ENCODE measurements around the gene PRDM4.
A peak's percentile ranks its signal among the peaks of the same experiment; 100 is the strongest.

The PRDM4 gene, protein sequence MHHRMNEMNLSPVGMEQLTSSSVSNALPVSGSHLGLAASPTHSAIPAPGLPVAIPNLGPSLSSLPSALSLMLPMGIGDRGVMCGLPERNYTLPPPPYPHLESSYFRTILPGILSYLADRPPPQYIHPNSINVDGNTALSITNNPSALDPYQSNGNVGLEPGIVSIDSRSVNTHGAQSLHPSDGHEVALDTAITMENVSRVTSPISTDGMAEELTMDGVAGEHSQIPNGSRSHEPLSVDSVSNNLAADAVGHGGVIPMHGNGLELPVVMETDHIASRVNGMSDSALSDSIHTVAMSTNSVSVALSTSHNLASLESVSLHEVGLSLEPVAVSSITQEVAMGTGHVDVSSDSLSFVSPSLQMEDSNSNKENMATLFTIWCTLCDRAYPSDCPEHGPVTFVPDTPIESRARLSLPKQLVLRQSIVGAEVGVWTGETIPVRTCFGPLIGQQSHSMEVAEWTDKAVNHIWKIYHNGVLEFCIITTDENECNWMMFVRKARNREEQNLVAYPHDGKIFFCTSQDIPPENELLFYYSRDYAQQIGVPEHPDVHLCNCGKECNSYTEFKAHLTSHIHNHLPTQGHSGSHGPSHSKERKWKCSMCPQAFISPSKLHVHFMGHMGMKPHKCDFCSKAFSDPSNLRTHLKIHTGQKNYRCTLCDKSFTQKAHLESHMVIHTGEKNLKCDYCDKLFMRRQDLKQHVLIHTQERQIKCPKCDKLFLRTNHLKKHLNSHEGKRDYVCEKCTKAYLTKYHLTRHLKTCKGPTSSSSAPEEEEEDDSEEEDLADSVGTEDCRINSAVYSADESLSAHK

DNA sequence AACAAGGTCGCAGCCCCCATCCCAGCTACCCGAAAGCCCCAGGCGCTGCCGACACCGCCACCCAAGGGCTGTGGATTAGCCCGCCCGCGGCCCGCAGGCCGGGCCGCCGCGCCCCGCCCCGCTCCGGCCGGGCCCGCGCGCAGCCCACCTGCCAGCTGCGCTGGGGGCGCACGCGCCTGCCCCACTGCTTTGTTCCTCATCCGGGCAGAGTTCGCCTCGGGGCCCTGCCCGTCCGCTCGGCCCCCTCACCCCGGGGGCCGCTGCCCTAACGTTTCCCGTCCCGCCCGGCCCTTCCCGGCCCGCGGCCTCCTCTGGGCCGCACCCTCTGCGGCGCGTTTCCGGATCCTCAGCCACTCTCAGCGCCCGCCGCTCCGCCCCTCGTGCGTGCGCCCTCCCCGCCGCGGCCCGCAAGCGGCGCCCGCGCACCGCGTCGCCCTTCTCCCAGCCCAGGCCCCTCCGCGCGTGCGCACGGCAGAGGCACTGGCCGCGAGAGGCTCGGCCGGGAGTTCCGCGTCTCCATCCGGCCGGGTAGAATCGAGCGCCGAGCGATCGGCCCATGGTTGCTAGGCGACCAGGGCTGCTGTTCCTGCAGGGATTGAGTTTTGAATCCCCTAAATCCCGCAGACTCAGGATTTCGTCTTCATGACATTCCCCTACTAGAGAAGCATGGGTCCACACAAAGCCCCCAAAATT lies at the start of gene PRDM4:
Gene PRDM4, minus strand, starts transcription at position 329 of the 693 bp plus-strand sequence. CDS start 622 bp downstream, outside the sequence.
- DNase-seq (ENCODE audit: low read depth in 2 of 2): peak; percentile 79 to 88

DNA sequence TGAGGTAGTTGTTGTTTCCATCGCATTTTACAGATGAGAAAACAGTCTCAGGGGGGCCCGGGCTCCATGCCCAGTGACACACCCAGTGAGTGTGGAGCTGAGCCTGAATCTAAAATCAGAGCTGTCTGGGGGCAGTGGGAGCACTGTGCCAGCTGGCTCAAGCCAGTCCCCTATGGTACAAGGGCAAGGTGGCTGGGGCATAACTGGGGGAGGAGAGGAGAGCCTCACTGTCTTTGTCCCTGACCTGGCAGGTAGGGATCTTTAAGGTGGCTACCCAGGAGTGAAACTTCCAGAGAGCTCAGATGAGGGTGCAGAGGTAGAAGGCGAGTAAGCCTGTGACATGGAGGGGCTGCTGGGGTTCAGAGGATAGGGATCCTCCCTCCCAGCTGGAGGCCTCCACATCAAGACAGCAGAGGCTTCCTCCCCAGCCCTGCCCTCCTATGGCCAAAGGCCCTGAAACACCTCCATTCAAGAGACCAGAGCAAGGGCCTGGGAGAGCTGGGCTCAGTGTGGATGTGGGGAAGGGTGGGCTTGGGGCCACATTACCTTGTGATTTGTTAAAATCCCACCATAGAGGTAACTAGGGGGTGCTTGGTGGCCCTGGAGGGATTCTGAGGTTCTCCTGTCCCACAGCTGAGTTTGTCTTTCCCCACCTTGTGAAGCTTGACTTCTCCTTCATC lies 46.7 kb upstream of the PRDM4 start:
- no peak for DNase-seq (ENCODE audit: low read depth in 2 of 2)

DNA sequence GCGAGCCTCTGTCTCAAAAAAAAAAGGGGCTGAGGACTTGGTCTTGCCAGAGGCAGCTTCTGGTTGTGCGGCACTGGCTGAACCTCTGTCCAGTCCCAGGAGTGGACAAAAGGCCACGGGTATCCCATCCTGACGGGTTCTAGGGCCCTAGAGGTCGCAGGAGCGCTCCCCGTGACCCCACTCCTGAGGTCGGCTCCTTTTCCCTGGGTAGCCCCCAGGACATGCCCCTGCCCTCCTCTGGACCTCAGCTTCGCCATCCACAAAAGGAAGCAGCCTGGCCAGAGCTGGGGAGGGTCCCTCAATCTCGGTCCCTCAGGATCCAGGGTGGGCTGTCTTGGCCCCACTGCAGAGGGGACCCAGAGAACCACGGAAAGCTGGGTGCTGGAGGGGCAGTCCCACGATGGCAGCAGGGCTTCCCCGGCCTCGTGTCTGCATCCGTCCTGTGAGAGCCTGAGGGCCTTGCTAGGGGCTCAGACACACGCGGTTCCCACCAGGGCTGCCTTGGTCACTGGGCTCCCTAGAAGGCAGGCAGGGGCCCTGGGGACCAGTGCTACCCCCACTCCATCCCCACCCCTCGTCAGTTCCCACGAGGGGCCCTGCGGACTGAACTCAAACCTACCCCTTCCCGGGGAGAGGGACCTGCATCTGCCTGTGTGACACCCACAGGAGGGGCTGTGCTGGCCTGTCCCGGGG lies 44.7 kb upstream of the PRDM4 start:
- no peak for DNase-seq (ENCODE audit: low read depth in 2 of 2)

- no peak for DNase-seq (ENCODE audit: low read depth in 2 of 2)
Observed at GRCh38 chr12:107803092-107803491, 42.2 kb upstream of the PRDM4 start.

DNA sequence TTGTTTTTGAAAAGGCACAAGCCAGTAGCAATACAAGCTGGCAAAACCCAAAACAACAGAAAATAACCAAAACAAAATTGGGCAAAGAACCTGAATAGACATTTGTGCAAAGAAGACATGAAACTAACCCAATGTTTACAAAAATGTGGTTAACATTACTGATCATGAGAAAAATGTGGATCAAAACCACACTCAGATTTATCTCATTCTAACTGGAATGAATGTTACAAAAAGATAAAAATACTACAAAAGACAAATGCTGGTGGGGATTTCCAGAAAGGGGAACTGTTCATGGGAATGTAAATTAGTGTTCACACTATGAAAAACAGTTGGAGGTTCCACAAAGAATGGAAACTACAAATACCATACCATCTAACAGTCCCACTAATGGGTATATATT lies 40.2 kb upstream of the PRDM4 start:
- DNase-seq (ENCODE audit: low read depth in 2 of 2): no peak

- no peak for DNase-seq (ENCODE audit: low read depth in 2 of 2)
Observed at GRCh38 chr12:107798580-107798979, 37.6 kb upstream of the PRDM4 start.

- DNase-seq (ENCODE audit: low read depth in 2 of 2): no peak
Observed at GRCh38 chr12:107794451-107794850, 33.5 kb upstream of the PRDM4 start.

DNA sequence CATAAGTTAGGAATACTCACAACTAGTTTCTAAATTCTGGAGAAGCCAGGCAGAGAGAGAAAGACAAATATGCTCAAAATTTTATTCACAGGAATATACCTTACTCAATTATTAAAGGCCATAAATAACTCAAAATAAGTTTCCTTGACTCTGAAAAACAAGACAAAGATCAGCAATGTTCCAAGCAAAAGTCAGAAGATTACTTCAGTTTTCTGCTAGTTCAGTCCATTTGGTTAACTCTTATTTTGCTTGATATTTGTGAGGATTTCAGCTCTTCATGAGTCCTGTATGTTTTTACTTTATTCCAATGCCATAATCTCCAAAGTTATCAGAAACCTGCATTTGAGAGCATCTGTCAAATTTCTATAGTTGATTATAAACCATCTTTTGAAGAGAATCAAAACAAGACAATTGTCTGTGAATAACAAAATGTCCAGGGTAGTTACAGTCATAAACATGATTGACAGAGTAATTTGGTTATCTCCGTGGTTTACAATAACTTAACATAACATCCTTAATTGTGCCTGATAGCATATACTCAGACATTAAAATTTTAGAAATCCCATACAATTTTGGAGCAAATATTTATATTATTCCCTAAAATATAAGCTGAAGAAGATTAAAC lies 30.6 kb upstream of the PRDM4 start:
- no peak for DNase-seq (ENCODE audit: low read depth in 2 of 2)

DNA sequence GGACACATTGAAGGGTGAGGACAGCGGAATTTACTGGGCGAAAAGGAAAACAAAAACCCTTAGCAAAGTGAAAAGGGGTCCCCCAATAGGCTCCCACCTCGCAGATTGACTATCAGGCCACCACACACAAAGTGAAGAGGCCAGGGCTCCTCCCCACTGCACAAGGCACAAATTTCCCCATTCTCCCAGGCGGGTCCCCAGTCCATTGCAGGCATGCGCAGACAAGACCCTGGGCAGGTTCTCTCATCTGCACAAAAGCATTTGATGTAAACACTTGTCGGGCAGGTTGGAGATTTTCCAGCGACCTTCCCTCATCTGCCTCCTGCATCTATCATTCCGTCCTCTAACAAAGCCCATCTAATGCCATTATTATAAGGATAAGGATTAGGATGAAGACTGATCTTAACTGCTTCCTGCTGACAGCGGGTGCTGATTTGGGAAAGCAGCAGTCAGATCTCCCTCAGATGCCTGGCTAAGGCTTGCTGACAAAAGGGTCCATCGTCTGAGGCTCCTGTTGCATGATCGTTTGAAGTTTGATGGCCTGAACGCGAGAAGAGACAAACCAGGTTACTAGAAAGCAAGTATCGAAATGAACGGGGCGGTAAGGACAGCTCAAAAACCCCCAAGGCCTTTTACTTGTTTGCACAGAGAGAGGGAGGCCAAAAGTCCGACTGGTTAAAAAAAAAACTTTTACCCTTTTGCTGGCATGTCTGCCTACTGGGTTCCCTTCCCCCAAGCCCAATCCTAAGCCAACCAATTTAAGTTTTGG lies 27.9 kb upstream of the PRDM4 start:
- no peak for DNase-seq (ENCODE audit: low read depth in 2 of 2)

DNA sequence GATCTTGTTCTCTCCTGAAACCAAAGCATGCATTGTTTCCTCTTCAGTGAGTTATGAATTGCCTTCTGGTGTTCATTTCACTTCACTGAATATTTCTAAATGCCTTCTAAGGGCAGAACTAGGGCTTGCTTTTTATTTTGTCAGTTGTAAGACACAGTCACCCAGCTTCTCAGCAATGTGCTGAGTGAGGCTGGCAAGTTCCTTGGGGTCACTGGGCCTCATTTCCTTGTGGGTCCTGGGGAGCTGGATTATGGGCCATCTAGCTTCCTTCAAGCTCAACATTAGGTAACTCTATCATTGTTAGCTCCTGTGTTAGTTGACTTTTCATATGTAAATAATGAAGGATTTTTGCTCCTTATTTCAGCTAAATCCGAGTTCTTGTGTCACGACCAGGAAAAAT lies 27.3 kb upstream of the PRDM4 start:
- no peak for DNase-seq (ENCODE audit: low read depth in 2 of 2)

DNA sequence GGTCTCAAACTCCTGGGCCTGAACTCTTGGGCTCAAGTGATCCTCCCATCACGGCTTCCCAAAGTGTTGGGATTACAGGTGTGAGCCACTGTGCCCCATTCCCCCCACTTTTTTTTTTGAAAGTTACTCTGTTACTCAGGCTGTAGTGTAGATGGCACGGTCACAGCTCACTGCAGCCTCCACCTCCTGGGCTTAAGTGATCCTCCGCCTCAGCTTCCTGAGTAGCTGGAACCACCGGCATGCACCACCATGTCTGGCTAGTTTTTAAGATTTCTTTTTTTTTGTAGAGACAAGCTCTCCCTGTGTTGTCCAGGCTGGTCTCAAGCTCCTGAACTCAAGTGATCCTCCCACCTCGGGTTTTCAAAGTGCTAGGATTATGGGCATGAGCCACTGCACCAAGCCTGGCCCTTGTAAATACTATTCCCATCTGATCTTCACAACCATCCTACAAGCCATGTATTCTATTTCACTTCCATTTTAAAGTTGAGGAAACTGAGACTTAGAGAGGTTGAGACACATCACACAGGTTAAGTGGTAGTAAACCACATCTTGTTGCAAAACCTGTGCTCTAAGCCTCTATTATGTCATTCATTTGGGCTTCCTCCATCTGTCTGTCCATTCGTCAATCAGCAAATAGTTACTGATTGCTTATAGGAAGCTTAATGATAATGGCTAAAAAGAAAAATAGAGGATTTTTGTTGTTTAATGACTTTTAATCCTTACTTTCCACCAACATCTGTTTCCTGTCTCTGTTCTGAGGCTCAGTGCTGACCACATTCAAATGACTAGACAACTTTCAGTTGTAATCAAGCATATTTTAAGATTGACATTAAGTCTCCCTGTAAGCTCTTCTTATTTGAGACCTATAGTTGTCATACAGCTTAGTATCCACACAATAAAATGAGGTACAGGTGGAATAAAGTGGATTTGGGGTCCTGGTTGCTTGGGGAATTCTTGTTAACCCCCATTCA lies 22.8 kb upstream of the PRDM4 start:
- DNase-seq (ENCODE audit: low read depth in 2 of 2): no peak

DNA sequence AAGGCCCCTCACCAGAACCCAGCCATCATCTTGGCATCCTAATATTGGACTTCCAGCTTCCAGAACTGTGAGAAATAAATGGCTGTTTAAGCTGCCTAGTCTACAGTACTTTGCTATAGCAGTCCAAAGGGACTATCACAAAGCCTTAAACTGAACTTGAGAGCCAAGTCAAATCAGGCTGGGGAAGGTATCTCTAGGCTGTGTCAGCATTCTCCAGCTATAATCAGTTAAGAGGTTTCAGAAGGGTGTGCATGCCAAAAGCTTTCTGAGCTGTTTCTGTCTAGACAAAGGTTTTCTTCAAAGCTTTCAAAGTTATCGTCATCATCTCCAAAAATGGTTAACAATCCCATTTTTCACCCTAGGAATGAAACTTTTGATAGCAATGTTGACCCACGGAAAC lies 21.1 kb upstream of the PRDM4 start:
- no peak for DNase-seq (ENCODE audit: low read depth in 2 of 2)

DNA sequence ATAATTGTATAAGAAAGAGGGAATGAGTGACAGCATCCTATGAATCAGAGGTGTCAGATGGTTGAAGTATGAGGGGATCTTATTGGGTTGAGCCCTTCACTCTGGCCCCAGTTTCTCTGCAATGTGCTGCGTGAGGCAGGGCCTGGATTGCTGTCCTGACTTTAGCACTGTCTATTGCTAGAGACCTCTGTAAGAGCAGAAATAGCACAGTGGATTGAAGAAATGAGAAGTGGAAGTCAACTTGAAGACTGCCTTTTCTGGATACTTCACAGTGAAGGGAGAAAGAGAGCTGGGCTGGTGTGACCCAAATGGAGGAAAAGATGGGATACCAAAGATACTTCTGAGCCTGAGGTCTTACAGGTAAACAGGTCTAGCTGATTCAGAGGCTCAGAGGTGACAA lies 19.4 kb upstream of the PRDM4 start:
- DNase-seq (ENCODE audit: low read depth in 2 of 2): no peak

GRCh38 chr12:107779077-107779831 lies 18.3 kb upstream of the PRDM4 start:
- DNase-seq (ENCODE audit: low read depth in 2 of 2): no peak

- no peak for DNase-seq (ENCODE audit: low read depth in 2 of 2)
Observed at GRCh38 chr12:107778383-107779025, 17.6 kb upstream of the PRDM4 start.

DNA sequence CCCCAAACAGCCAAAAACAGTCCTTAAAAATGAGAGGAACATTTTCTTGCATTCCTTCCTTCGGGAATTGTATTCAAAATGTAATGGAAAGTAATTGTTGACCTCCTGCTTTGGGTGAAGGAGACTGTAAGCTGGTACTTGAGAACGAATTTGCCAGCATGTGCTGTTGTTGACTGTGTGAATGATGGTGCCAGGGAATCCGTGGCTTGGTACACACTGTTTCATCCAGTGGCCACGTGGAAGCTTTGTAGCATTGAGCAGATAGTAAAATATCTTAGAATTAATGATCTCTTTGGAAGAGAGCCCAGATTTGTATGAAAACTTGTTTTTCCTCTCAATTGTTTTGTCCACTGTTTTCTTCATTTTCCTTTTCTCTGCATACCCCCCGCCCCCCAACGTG lies 15.2 kb upstream of the PRDM4 start:
- DNase-seq (ENCODE audit: low read depth in 2 of 2): no peak

- no peak for DNase-seq (ENCODE audit: low read depth in 2 of 2)
Observed at GRCh38 chr12:107775093-107775721, 14.3 kb upstream of the PRDM4 start.
